GM12891 (cell line): Measurements from ENCODE around the gene STPG3.

Experiments used
- POLR2A ChIP-seq: IDR thresholded peaks from 2 replicates; pipeline ENCODE4 v1.6.1; 2011; ENCODE audit warnings: low read depth, low read length, control low read depth
- POLR2AphosphoS5 ChIP-seq: IDR thresholded peaks from 2 replicates; pipeline ENCODE4 v1.6.1; 2011; ENCODE audit warnings: low read depth, low read length, control low read depth
- TAF1 ChIP-seq: IDR thresholded peaks from 2 replicates; pipeline ENCODE4 v1.6.1; 2011; ENCODE audit warnings: low read depth, low read length, control low read depth

GRCh38 chr9:137272241-137273094 is 21.4 kb downstream of the STPG3 start:
- TF ChIP-seq TAF1 (no peak), POLR2A (no peak), POLR2AphosphoS5 (no peak)
